ENCODE data around the gene ATP13A3. TPM values are rescaled to one million over a fixed set of nuclear protein-coding genes. Genes with fewer than 3 reads are reported as not detected.

Gene ATP13A3
- total RNA-seq, 1 donor from 2014 or later = 171 TPM

GRCh38 chr3:194424373-194424772, 62.4 kb downstream of the ATP13A3 start:
- no peaks in the 10 kb centered on the region for H3K27me3 ChIP-seq (ENCODE audit: control insufficient read depth, insufficient read depth, low read length)
- TF ChIP-seq CTCF (IDR thresholded peaks at IDR 0.05; ENCODE audit: insufficient read depth, low read length, severe bottlenecking) = no peak
- H3K36me3 ChIP-seq (ENCODE audit: control insufficient read depth, insufficient read depth, low read length) = peaks cover 9% of the 10 kb centered on the region
- FAIRE-seq = no peak
- no peak for DNase-seq (ENCODE audit: low read depth)
- H3K4me3 ChIP-seq (ENCODE audit: low read depth, low read length) = no peak overlapping the region

- H3K36me3 ChIP-seq (ENCODE audit: control insufficient read depth, insufficient read depth, low read length) = peaks cover 10% of the 10 kb centered on the region
- no peak overlapping the region for H3K4me3 ChIP-seq (ENCODE audit: low read depth, low read length)
- FAIRE-seq = no peak
- DNase-seq (ENCODE audit: low read depth) = no peak
- no peaks in the 10 kb centered on the region for H3K27me3 ChIP-seq (ENCODE audit: control insufficient read depth, insufficient read depth, low read length)
- TF ChIP-seq CTCF (IDR thresholded peaks at IDR 0.05; ENCODE audit: insufficient read depth, low read length, severe bottlenecking) = no peak
Measured at GRCh38 chr3:194423317-194423716, 63.5 kb downstream of the ATP13A3 start.

- Histone ChIP-seq H3K27me3 (ENCODE audit: control insufficient read depth, insufficient read depth, low read length) (no peaks in the 10 kb centered on the region), H3K4me3 (ENCODE audit: low read depth, low read length) (no peak overlapping the region), H3K36me3 (ENCODE audit: control insufficient read depth, insufficient read depth, low read length) (peaks cover 10% of the 10 kb centered on the region)
- no peak for FAIRE-seq
- DNase-seq (ENCODE audit: low read depth) = no peak
- no peak for TF ChIP-seq CTCF (IDR thresholded peaks at IDR 0.05; ENCODE audit: insufficient read depth, low read length, severe bottlenecking)
Measured at GRCh38 chr3:194422188-194422587, 64.6 kb downstream of the ATP13A3 start.

- Histone ChIP-seq H3K27me3 (ENCODE audit: control insufficient read depth, insufficient read depth, low read length) (no peaks in the 10 kb centered on the region), H3K36me3 (ENCODE audit: control insufficient read depth, insufficient read depth, low read length) (peaks cover 3% of the 10 kb centered on the region), H3K4me3 (ENCODE audit: low read depth, low read length) (no peak overlapping the region)
- DNase-seq (ENCODE audit: low read depth) (no peak), FAIRE-seq (no peak)
- no peak for TF ChIP-seq CTCF (IDR thresholded peaks at IDR 0.05; ENCODE audit: insufficient read depth, low read length, severe bottlenecking)
Measured at GRCh38 chr3:194418671-194419070, 68.1 kb downstream of the ATP13A3 start.

- no peak overlapping the region for H3K4me3 ChIP-seq (ENCODE audit: low read depth, low read length)
- H3K36me3 ChIP-seq (ENCODE audit: control insufficient read depth, insufficient read depth, low read length) = peaks cover 4% of the 10 kb centered on the region
- TF ChIP-seq CTCF (IDR thresholded peaks at IDR 0.05; ENCODE audit: insufficient read depth, low read length, severe bottlenecking) = no peak
- FAIRE-seq (no peak), DNase-seq (ENCODE audit: low read depth) (peak; percentile 20)
- no peaks in the 10 kb centered on the region for H3K27me3 ChIP-seq (ENCODE audit: control insufficient read depth, insufficient read depth, low read length)
Measured at GRCh38 chr3:194407423-194407822, 79.4 kb downstream of the ATP13A3 start.

- FAIRE-seq (no peak), DNase-seq (ENCODE audit: low read depth) (no peak)
- no peak for TF ChIP-seq CTCF (IDR thresholded peaks at IDR 0.05; ENCODE audit: insufficient read depth, low read length, severe bottlenecking)
- Histone ChIP-seq H3K27me3 (ENCODE audit: control insufficient read depth, insufficient read depth, low read length) (no peaks in the 10 kb centered on the region), H3K36me3 (ENCODE audit: control insufficient read depth, insufficient read depth, low read length) (peaks cover 2% of the 10 kb centered on the region), H3K4me3 (ENCODE audit: low read depth, low read length) (no peak overlapping the region)
Measured at GRCh38 chr3:194405766-194406165, 81.0 kb downstream of the ATP13A3 start.
